Measurements from ENCODE around the gene SKAP2. TPM values are rescaled to one million over a fixed set of nuclear protein-coding genes. Genes with fewer than 3 reads are reported as not detected.

SKAP2 gene
- total and polyA plus RNA-seq, 2 donors (not counting 3 experiments of a cell fraction or from before 2014, with no cell fraction given), result 4.0 to 27.6 TPM

DNA sequence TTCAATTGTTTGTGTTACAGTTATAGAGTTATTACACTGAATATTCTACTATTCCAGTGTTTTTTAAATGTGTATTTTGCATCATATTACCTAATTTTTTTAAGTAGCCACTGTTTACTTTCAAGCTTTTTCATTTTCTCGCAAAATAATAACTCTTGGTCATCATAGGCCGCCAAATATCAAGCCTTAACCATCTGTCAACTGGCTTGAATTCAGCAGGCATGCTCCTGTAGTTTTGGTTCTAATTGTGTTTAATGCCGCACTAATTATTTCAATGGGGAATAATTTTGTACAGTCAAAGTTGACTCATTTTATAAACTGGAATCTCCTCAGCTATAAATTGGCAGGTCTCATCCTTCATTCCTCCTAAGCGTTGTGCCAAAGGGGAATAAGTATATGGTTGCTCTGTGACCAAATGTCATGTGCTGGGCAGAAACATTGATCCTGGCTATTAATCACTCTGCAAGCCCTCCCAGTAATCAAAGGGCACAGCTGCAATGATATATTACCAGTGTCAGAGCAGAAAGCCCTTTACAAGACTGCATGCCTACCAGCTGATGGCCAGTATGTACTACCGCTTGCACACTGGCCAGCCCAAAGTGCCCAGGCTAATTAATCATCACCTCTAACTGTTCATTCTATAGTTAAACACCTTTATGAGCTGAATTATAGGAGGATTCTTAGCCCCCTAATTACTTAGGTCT lies 74.8 kb downstream of the SKAP2 start:
- Histone ChIP-seq H3K9me3 (replicated peaks; ENCODE audit: control insufficient read depth, insufficient read depth, low read length) (no peaks in the 10 kb centered on the region), H3K4me1 (ENCODE audit: control insufficient read depth, extremely low read depth, insufficient read depth, low read length) (no peaks in the 10 kb centered on the region), H3K9ac (replicated peaks; ENCODE audit: extremely low read depth, insufficient read depth, low read length) (no peak overlapping the region), H3K36me3 (ENCODE audit: control insufficient read depth in 2 of 2, extremely low read depth in 1 of 2, insufficient read depth in 2 of 2, low read length in 2 of 2) (no peaks in the 10 kb centered on the region), H3K9me1 (replicated peaks; ENCODE audit: control insufficient read depth, extremely low read depth, insufficient read depth, low read length) (no peaks in the 10 kb centered on the region), H2AFZ (ENCODE audit: low read depth, low read length) (no peak overlapping the region), H3K27ac (ENCODE audit: insufficient read depth, low read depth, low read length) (no peak overlapping the region), H3K79me2 (ENCODE audit: control insufficient read depth, insufficient read depth, low read length) (no peaks in the 10 kb centered on the region), H3K4me3 (replicated peaks in 1 of 3; ENCODE audit: insufficient read depth in 1 of 3, low read depth in 1 of 3, low read length in 3 of 3) (no peak overlapping the region), H3K4me2 (ENCODE audit: insufficient read depth, low read length) (no peak overlapping the region), H4K20me1 (replicated peaks; ENCODE audit: control insufficient read depth, extremely low read depth, insufficient read depth, low read length) (no peaks in the 10 kb centered on the region), H3K27me3 (ENCODE audit: control insufficient read depth in 2 of 2, insufficient read depth in 2 of 2, low read length in 2 of 2) (no peaks in the 10 kb centered on the region)
- BruUV-seq (replicated peaks), result no TSS peak
- dilution Hi-C loops (cut with MboI; ENCODE audit: extremely low pct_ligation_motif_present, low sequenced_read_pairs) (no loop called here), intact Hi-C loops (cut with micrococcal nuclease) (no loop called here)
- no peak for TF ChIP-seq POLR2AphosphoS5 (IDR thresholded peaks at IDR 0.05; ENCODE audit: insufficient read depth, low read depth, low read length)
- no peak for TF ChIP-seq FOS (IDR thresholded peaks at IDR 0.05; ENCODE audit: borderline replicate concordance, insufficient read depth, low read length)
- TF ChIP-seq, protein P1, sequence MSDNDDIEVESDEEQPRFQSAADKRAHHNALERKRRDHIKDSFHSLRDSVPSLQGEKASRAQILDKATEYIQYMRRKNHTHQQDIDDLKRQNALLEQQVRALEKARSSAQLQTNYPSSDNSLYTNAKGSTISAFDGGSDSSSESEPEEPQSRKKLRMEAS (IDR thresholded peaks at IDR 0.05; ENCODE audit: insufficient read depth, insufficient read length), result no peak
- TF ChIP-seq, protein P2, sequence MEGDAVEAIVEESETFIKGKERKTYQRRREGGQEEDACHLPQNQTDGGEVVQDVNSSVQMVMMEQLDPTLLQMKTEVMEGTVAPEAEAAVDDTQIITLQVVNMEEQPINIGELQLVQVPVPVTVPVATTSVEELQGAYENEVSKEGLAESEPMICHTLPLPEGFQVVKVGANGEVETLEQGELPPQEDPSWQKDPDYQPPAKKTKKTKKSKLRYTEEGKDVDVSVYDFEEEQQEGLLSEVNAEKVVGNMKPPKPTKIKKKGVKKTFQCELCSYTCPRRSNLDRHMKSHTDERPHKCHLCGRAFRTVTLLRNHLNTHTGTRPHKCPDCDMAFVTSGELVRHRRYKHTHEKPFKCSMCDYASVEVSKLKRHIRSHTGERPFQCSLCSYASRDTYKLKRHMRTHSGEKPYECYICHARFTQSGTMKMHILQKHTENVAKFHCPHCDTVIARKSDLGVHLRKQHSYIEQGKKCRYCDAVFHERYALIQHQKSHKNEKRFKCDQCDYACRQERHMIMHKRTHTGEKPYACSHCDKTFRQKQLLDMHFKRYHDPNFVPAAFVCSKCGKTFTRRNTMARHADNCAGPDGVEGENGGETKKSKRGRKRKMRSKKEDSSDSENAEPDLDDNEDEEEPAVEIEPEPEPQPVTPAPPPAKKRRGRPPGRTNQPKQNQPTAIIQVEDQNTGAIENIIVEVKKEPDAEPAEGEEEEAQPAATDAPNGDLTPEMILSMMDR (IDR thresholded peaks at IDR 0.05; ENCODE audit: extremely low read depth in 1 of 2, insufficient read depth in 1 of 2, low read depth in 1 of 2, low read length in 2 of 2), result no peak
- no peak for TF ChIP-seq JUN (IDR thresholded peaks at IDR 0.05; ENCODE audit: borderline replicate concordance, insufficient read depth, insufficient read length, low read depth)
- no peak for TF ChIP-seq GATA2 (IDR thresholded peaks at IDR 0.05; ENCODE audit: insufficient read depth, insufficient read length, low read depth, low read length)
- TF ChIP-seq EZH2 (IDR thresholded peaks at IDR 0.05; ENCODE audit: borderline replicate concordance, low read depth, low read length, severe bottlenecking), result no peak
- TF ChIP-seq MYC (IDR thresholded peaks at IDR 0.05; ENCODE audit: low read depth, low read length), result no peak
- TF ChIP-seq POLR2A (IDR thresholded peaks at IDR 0.05; ENCODE audit: low read depth, low read length), result no peak
- CTCF ChIA-PET, result interaction anchor here (1.0 kb wide), 2 partner anchors 9 to 13 kb away, joined by 3 read pairs; no protein-coding TSS in a partner anchor
- POLR2A ChIA-PET, result no interaction called here
- FAIRE-seq, result no peak
- no peak for DNase-seq (ENCODE audit: low read depth, low spot score)
